HG02943 (cell line): ENCODE results near the gene RAB4B.
"Not testable (repeated sequence)": the region's sequence is repeated elsewhere in the genome, so short reads cannot be mapped to it uniquely, and the experiment has no call there.

ENCODE experiments used
- ATAC-seq: cut with Tn5 transposase; IDR thresholded peaks from one replicate; pipeline ENCODE4 v1.9.1; 2021; ENCODE audit warnings: mild to moderate bottlenecking, low read depth, moderate library complexity; ENCODE audit not compliant: unreplicated experiment

The RAB4B gene

DNA sequence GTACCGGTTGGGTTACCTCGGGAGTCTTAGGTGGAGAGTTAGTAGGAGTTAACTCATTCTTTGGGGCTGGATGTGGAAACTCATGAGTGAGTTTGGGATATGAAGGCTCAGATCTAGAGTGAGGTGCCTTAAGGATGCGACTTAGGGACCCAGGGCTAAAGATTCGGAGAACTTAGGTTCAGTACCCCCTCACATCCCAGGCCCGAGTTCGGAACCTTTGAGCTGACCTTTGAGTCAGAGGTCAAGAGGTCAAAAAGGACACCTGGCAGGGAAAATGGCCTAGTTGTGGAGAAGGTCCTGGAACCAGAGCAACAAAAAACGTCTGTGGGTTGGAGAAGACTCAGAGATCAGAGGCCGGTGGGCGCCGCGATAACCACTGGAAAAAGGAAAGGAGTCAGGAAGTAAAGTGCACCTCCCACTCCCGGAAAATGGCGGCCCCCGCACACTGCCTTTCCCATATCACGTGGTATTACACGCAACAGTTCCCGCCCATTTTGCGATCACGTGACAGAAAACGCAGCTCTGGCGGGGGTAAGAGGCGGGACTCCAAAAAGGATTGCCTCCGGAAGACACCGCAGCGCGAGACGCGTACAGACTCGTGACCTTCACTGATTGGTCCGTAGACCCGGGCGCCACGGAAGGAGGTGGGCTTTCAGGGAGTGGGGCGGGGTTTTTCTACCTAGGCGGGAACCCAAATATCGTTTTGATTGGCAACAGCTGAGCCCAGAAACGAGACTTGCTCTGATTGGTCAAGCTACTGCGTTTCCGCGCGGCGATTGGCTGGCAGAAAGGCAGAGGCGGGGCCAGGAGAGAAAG lies 27.8 kb upstream of the RAB4B start, which contains the start of gene ACTMAP:
Gene ACTMAP (minus strand): TSS at position 420 of the 816 bp plus-strand sequence. CDS start 674 bp downstream, outside the sequence.
- ATAC-seq = peak; percentile 92

DNA sequence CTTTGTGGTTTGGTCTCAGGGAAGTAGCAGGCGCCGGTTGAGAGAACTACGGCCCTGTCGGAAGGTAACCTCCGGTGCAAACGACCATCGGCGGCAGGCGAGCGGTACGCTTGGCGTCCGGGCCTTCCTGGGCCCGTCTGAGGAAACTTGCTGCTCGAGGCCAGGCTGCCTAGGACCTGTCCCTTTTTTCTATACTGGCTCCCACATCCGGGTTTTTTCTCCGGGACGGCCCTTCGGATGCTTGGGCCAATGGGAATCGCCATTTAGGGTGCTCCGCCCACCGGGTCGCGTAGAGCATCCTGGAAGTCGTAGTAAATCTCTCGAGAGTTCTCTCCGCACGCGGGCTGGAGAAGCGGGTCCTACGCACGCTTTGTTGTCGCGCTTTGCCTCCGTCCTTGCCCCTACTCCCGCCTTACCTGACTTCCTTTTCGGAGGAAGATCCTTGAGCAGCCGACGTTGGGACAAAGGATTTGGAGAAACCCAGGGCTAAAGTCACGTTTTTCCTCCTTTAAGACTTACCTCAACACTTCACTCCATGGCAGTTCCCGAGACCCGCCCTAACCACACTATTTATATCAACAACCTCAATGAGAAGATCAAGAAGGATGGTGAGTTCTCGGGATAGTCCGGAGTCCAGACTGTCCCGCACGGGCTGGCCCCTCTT lies 27.0 kb upstream of the RAB4B start, which contains the start of gene SNRPA:
Gene SNRPA (plus strand): TSS at position 330 of the 664 bp plus-strand sequence. CDS start 206 bp downstream, at position 536.
- ATAC-seq = peak; percentile 49

DNA sequence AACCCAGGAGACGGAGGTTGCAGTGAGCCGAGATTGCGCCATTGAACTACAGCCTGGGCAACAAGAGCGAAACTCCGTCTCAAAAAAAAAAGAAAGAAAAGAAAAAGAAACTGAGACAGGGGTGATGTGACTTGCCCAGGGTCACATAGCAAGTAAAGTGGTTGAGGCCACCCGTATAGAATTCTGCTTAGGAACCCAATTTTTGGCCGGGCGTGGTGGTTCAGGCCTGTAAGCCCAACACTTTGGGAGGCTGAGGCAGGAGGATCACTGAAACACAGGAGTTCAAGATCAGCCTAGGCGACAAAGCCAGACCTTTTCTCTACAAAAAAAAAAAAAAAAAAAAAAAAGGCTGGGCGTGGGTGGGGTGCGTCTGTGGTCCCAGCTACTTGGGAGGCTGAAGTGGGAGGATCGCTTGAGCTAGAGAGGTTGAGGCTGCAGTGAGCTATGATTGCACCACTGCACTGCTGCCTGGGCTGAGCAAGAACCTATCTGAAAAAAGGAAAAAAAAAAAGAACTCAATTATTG lies 25.7 kb upstream of the RAB4B start:
- ATAC-seq = no peak

DNA sequence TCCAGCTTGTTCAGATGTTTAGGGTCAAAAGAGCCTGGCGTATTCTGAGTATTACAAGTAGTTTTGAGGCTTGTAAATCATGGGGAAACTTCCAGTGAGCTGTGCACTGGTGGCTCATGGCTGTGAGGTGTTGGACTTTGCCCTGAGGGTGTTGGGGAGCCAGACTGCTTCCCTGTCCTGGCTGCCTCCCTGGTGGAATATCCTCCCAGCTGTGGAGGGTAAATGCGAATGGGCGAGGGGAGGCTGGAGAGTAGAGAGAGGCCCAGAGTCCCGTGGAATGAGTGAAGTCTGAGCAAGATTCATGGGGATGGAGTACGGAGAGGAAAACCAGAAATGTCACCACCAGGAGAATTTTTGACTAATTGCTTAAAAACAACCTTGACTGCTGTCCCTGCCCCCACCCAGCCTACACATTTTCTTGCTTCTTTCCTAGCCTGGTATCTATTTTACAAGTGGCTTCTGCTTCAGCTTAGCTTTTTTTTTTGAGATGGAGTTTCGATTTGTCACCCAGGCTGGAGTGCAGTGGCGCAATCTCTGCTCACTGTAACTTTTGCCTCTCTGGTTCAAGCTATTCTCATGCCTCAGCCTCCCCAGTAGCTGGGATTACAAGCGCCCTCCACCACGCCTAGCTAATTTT lies 23.3 kb upstream of the RAB4B start:
- no peak for ATAC-seq

DNA sequence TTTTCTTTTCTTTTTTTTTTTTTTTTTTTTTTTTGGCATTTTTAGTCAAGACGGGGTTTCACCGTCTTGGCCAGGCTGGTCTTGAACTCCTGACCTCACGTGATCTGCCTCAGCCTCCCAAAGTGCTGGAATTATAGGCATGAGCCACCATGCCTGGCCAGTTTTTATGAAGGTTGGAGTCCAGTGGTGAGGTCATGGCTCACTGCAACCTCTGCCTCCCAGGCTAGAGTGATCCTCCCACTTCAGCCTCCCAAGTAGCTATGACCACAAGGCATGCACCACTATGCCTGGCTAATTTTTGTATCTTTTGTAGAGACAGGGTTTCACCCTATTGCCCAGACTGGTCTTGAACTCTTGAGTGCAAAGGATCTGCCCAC lies 22.8 kb upstream of the RAB4B start:
- no peak for ATAC-seq

DNA sequence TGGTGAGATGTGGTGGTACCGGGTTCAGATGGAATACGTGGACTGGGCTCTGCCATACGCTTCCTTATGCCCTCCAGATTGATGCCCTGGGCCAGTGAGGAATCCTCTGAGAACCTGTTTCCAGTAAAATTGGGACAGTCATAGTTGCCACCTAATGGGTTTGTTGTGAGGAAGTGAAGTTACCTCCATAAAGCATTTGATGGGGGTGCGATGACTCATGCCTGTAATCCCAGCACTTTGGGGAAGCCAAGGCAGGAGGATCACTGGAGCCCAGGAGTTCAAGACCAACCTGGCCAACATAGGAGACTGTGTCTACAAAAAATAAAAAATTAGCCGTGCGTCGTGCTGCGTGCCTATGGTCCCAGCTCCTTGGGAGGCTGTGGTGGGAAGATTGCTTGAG lies 22.3 kb upstream of the RAB4B start:
- ATAC-seq = no peak

DNA sequence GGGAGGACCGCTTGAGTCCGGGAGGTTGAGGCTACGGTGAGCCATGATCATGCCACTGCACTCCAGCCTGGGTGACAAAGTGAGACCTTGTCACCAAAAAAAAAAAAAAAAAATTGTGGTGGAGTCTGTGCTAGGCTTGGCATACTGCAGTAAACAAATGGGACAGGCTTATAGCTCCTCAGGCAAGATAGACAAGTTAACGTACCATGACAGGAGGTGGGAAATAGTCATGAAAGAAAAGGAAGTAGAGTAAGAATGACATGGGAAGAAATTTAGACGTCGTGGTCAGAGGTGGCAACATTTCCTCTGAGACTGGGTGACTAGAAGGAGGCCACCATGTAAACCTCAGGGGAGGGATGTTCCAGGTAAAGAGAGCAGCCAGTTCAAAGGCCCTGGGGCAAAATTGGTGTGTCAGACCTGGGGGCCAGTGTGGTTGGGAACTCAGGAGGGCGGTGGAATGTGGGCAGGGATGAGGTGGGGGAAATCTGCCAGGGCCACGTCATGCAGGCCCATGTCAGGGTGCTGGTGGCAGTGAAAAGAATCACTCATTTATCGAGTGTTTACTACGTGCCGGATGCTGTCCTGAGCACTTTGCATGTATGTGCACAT lies 21.4 kb upstream of the RAB4B start:
- no peak for ATAC-seq

DNA sequence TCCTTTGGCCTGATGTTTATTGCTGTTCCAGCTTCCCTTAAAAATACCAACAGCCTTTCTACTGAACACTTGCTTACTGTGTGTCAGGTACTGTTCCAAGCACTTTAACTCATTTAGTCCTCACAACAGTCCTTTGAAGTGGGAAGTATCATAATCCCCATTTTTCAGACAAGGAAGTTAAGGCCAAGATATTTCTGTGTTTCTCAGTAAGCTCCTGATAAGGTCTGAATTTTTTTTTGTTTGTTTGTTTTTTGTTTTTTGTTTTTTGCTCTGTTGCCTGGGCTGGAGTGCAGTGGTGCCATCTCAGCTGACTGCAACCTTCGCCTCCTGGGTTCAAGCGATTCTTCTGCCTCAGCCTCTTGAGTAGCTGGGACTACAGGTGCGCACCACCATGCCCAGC lies 19.6 kb upstream of the RAB4B start:
- no peak for ATAC-seq

DNA sequence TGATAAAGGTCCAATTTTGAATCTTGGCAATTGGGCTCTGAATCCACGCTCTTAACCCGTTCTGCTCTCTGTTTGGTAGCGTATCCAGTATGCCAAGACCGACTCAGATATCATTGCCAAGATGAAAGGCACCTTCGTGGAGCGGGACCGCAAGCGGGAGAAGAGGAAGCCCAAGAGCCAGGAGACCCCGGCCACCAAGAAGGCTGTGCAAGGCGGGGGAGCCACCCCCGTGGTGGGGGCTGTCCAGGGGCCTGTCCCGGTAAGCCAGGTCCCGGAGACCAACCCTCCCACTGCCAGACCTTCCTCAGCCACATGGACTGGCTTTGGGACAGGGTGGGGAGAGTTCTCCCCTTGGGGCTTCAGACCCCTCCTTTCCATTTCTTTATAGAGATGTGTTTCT lies 18.7 kb upstream of the RAB4B start:
- ATAC-seq = no peak

DNA sequence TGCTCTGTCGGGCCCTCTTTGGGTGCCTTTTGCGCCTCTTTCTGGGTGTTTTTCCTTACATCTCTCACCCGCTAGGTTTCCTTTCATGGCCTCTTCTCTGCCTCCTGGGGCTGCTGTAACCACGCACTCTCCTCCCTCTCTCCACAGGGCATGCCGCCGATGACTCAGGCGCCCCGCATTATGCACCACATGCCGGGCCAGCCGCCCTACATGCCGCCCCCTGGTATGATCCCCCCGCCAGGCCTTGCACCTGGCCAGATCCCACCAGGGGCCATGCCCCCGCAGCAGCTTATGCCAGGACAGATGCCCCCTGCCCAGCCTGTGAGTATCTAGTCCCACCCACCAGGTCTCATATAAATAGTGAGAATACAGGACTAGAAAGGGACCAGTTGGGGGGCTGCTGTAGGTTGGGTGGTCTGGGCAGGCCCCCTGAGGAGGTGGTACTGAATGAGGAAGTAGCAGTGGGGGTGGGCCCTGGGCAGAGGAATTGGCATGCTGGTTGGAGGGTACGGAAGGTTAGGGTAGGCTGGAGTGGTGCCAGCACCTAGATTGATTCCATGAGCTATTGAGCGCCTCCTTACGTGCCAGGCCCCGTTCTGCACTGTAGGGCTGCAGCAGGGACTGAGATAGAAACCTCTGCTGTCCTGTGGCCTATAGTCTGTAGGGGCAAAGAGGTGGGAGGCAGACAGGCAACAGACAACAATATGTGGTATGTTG lies 15.1 kb upstream of the RAB4B start:
- no peak for ATAC-seq

DNA sequence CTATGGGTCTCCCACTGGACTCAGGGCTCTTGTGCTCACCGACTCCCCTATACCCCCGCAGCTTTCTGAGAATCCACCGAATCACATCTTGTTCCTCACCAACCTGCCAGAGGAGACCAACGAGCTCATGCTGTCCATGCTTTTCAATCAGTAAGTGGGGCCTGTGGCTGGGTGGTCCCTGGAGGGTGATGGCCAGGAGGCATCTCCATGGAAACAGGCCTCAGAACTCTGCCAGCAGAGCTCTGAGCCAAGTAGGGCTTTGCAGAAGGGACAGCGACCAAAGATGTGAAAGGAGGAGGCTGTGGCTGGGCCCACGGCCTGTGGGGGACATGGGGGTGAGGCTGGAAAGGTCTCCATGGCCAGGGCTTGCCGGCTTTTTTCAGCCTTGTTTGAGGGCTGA lies 14.5 kb upstream of the RAB4B start:
- ATAC-seq = no peak

DNA sequence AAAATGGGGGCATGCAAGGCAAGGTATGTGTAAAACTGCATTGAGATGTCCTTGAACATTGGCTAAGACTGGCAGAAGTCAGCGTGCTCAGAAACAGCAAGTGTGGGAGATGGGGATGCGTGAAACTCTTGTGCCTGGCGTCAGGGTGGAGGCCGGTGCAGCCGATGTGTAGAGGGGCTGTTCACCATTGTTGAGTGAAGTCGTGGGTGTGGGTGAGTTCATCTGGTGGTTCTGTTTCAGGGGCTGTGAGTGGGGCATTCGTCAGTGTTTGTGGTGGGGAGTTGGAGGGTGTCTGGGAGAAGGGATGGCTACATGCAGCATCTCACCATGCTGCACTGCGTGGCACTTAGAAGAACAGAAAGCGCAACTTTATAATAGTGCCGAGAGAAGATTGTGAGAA lies 14.1 kb upstream of the RAB4B start:
- ATAC-seq = no peak

DNA sequence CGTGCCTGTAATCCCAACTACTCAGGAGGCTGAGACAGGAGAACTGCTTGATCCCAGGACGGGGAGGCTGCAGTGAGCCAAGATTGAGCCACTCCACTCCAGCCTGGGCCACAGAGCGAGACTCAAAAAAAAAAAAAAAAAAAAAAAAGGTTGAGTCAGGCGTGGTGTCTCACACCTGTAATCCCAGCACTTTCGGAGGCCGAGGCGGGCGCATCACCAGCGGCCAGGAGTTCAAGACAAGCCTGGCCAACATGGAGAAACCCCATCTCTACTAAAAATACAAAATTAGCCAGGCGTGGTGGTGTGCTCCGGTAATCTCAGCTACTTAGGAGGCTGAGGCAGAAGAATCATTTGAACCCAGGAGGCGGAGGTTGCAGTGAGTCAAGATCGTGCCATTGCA lies 11.7 kb upstream of the RAB4B start:
- ATAC-seq = not testable (repeated sequence)

DNA sequence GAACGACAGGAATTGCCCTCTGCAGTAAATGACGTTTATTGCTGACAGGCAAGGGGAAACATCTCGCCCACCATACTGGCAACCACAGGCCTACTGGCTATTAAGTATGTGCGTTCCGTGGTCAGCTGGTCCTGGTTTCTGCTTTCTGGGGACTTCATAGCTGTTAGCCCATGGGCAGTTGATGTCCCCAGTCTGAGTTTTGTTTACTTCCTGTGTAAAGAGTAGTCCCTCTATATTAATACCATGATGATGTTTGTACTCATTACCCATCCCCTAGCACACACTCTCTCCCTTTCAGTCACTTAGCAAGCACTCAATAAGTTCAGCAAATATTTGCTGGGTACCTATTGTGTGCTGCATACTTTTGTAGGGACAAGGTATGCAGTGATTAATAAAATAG lies 9.2 kb upstream of the RAB4B start:
- ATAC-seq = no peak

DNA sequence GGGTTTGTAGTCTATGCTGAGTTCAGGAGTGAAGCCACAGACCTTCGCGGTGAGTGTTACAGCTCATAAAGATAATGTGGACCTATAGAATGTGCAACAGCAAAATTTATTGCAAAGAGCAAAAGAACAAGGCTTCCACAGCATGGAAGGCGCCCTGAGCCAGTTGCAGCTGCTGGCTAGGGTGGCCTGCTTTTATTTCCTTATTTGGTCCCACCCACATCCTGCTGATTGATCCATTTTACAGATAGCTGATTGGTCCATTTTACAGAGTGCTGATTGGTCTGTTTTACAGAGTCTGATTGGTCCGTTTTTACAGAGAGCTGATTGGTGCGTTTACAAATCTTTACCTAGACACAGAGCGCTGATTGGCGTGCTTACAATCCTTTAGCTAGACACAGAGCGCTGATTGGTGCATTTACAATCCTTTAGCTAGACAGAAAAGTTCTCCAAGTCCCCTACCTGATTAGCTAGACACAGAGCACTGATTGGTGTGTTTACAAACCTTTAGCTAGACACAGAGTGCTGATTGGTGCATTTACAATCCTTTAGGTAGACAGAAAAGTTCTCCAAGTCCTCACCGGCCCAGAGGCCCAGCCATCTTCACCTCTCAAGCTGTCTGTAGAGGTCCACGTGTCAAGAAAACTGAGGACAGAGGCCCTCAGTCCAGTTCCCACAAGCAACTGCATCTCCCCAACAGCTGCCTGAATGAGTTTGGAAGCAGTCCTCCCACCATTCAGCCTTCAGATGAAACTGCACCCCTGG lies 6.8 kb upstream of the RAB4B start:
- ATAC-seq = not testable (repeated sequence)

DNA sequence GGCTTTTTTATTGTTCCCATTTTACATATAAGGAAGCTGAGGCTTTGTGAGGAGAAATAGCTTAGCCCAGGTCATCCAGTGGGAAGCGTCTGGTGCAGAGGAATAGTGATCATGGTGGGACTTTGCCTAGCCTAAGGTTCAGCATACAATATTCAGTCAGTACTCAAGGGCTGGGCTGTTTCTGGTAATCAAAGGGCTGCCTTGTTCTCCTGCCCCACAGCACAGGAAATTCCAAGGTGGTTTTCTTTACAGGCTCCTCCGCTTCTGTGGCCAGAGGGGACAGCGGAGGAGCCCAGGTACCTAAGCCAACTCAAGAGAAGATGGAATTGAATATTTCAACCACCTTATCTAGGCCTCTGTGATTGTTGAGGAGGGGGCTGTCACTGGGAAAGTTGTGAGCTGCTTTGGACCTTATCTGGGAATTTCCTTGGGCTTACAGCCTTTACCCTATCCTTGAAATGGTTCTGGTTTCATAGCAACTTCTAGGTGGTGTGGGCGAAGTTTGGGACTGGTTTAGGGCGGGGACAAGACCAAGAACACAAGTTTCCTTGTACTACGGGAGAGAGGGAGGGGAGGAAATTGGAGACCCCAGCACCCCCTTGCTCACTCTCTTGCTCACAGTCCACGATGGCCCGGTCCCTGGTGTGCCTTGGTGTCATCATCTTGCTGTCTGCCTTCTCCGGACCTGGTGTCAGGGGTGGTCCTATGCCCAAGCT lies 3.0 kb upstream of the RAB4B start, which contains the start of gene MIA:
Gene MIA (plus strand): TSS at position 606 of the 716 bp plus-strand sequence. CDS start 22 bp downstream, at position 628.
- ATAC-seq = no peak

DNA sequence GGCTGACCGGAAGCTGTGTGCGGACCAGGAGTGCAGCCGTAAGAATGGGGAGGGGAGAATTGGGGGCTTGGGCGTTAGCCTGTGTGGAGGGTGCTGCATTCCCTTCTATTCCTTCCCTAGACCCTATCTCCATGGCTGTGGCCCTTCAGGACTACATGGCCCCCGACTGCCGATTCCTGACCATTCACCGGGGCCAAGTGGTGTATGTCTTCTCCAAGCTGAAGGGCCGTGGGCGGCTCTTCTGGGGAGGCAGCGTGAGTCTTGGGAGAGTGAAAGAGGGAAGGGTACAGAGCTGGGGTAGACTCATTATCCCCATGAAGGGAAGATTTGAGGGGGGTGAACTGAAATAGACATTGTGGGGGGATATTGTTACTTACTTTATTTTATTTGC lies 2.4 kb upstream of the RAB4B start:
- no peak for ATAC-seq

DNA sequence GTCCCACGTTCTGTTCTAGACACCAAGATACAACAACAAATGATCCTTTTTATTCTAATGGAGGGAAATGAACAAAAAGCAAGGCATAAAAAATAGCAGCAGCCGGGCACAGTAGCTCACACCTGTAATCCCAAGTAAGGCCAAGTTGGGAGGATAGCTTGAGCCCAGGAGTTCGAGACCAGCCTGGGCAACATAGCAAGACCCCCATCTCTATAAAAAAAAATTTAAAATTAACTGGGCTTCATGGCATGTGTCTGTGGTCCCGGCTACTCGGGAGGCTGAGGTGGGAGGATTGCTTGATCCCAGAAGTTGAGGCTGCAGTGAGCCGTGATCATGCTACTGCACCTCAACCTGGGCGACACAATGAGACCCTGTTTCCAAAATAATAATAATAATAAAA lies 1.7 kb upstream of the RAB4B start:
- ATAC-seq = no peak
